Measurements from ENCODE around the gene TLE1. TPM values are rescaled to one million over a fixed set of nuclear protein-coding genes. Genes with fewer than 3 reads are reported as not detected.

Gene TLE1
- total RNA-seq, 1 donor from 2014 or later: 79.4 TPM

GRCh38 chr9:81540142-81540710, 149.1 kb downstream of the TLE1 start:
- DNase-seq (ENCODE audit: low spot score): no peak
- no peak for TF ChIP-seq CTCF (IDR thresholded peaks at IDR 0.05; ENCODE audit: unreplicated experiment)
- Mint-ChIP-seq H3K4me3 (ENCODE audit: unreplicated experiment) (no peak overlapping the region), H3K27me3 (ENCODE audit: unreplicated experiment) (peaks cover 2% of the 10 kb centered on the region), H3K9me3 (ENCODE audit: unreplicated experiment) (no peaks in the 10 kb centered on the region), H3K36me3 (ENCODE audit: low read depth, unreplicated experiment) (no peaks in the 10 kb centered on the region), H3K4me1 (ENCODE audit: unreplicated experiment) (peaks cover 9% of the 10 kb centered on the region), H3K27ac (ENCODE audit: unreplicated experiment) (no peak overlapping the region)

GRCh38 chr9:81539317-81539716, 150.0 kb downstream of the TLE1 start:
- Mint-ChIP-seq H3K4me1 (ENCODE audit: unreplicated experiment) (peaks cover 8% of the 10 kb centered on the region), H3K27ac (ENCODE audit: unreplicated experiment) (no peak overlapping the region), H3K27me3 (ENCODE audit: unreplicated experiment) (peaks cover 2% of the 10 kb centered on the region), H3K36me3 (ENCODE audit: low read depth, unreplicated experiment) (no peaks in the 10 kb centered on the region), H3K9me3 (ENCODE audit: unreplicated experiment) (no peaks in the 10 kb centered on the region), H3K4me3 (ENCODE audit: unreplicated experiment) (no peak overlapping the region)
- no peak for TF ChIP-seq CTCF (IDR thresholded peaks at IDR 0.05; ENCODE audit: unreplicated experiment)
- DNase-seq (ENCODE audit: low spot score): no peak

- H3K4me1 Mint-ChIP-seq (ENCODE audit: unreplicated experiment): peaks cover 5% of the 10 kb centered on the region
- H3K27me3 Mint-ChIP-seq (ENCODE audit: unreplicated experiment): peaks cover 2% of the 10 kb centered on the region
- no peaks in the 10 kb centered on the region for H3K36me3 Mint-ChIP-seq (ENCODE audit: low read depth, unreplicated experiment)
- TF ChIP-seq CTCF (IDR thresholded peaks at IDR 0.05; ENCODE audit: unreplicated experiment): no peak
- DNase-seq (ENCODE audit: low spot score): no peak
- no peak overlapping the region for H3K4me3 Mint-ChIP-seq (ENCODE audit: unreplicated experiment)
- H3K27ac Mint-ChIP-seq (ENCODE audit: unreplicated experiment): no peak overlapping the region
- H3K9me3 Mint-ChIP-seq (ENCODE audit: unreplicated experiment): no peaks in the 10 kb centered on the region
Observed at GRCh38 chr9:81538890-81539289, 150.5 kb downstream of the TLE1 start.

- Mint-ChIP-seq H3K27me3 (ENCODE audit: unreplicated experiment) (peaks cover 2% of the 10 kb centered on the region), H3K27ac (ENCODE audit: unreplicated experiment) (no peak overlapping the region), H3K4me3 (ENCODE audit: unreplicated experiment) (no peak overlapping the region), H3K9me3 (ENCODE audit: unreplicated experiment) (no peaks in the 10 kb centered on the region), H3K4me1 (ENCODE audit: unreplicated experiment) (peaks cover 3% of the 10 kb centered on the region), H3K36me3 (ENCODE audit: low read depth, unreplicated experiment) (no peaks in the 10 kb centered on the region)
- no peak for DNase-seq (ENCODE audit: low spot score)
- TF ChIP-seq CTCF (IDR thresholded peaks at IDR 0.05; ENCODE audit: unreplicated experiment): no peak
Observed at GRCh38 chr9:81537964-81538363, 151.4 kb downstream of the TLE1 start.

GRCh38 chr9:81536242-81537025, 152.9 kb downstream of the TLE1 start:
- Mint-ChIP-seq H3K27ac (ENCODE audit: unreplicated experiment) (no peak overlapping the region), H3K27me3 (ENCODE audit: unreplicated experiment) (peaks cover 2% of the 10 kb centered on the region), H3K4me1 (ENCODE audit: unreplicated experiment) (no peaks in the 10 kb centered on the region), H3K9me3 (ENCODE audit: unreplicated experiment) (no peaks in the 10 kb centered on the region), H3K36me3 (ENCODE audit: low read depth, unreplicated experiment) (no peaks in the 10 kb centered on the region), H3K4me3 (ENCODE audit: unreplicated experiment) (no peak overlapping the region)
- TF ChIP-seq CTCF (IDR thresholded peaks at IDR 0.05; ENCODE audit: unreplicated experiment): no peak
- DNase-seq (ENCODE audit: low spot score): no peak

Measured in endothelial cell (in vitro differentiated cells).